ENCODE results near the gene NAB2.
A peak's percentile ranks its signal among the peaks of the same experiment; 100 is the strongest.

GRCh38 chr12:57094208-57095160, 5.6 kb downstream of the NAB2 start:
- TF ChIP-seq POLR2AphosphoS5 (IDR thresholded peaks at IDR 0.05; ENCODE audit: low read depth, low read length) (peak; percentile 73; the same call in 1 of the 2 replicates), TAF1 (IDR thresholded peaks at IDR 0.05; ENCODE audit: borderline replicate concordance, insufficient read depth, low read length) (no peak)
